B cell (primary cell): ENCODE data around the gene PRPF19.

Experiments used
- CTCF ChIP-seq: fragments of 200-600 bp; IDR thresholded peaks from one replicate; pipeline ENCODE4 v1.8.0; 2022; ENCODE audit warnings: antibody characterized with exemption, mild to moderate bottlenecking
- EZH2 ChIP-seq: IDR thresholded peaks from 2 replicates; pipeline ENCODE4 v1.6.1; 2012; ENCODE audit warnings: borderline replicate concordance, low read depth, mild to moderate bottlenecking, moderate library complexity, low read length; ENCODE audit not compliant: insufficient read depth, poor library complexity, severe bottlenecking

GRCh38 chr11:60954421-60954820 lies 48.0 kb upstream of the PRPF19 start:
- TF ChIP-seq CTCF: no peak
- no peak for TF ChIP-seq EZH2
